ENCODE measurements around the gene PLXNC1.

PLXNC1 gene

GRCh38 chr12:94265539-94265938, 117.2 kb downstream of the PLXNC1 start:
- DNase-seq (ENCODE audit: low read depth) = no peak

- DNase-seq (ENCODE audit: low read depth) = peak; percentile 2
These were observed 117.8 kb downstream of the PLXNC1 start for GRCh38 chr12:94265966-94266745.

DNA sequence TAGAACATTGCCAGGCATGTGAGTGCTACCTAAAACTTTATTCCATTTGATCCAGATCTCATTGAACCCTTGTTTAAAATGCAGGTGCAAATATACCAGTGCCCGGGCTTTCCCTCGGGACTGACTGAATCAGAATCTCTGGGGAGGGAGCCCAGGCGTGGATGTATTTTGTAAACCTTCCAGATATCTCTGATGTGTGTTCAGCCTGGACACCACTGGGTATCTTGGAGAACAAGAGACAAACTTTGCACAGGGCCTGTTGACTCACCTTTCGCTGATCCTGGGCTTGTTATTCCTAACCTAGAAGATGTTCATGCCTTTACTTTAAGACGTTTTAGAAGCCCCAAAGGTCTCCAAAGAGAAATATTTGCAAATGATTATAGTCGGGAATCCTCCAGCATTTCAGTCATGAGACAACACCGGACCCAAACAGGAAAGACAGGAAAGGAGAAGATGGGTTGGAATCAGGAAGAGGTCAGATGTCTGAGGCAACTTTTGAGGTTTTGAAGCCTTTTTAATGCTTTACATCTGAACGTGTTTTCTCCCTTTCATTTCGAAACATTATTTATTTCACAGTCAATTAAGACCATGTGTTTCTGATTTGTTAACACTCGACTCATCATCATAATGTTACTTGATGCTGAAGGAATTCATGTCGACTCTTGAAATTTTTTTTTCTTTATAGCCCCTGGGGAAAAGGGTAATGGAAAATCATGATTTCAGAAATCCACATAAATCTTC, 118.6 kb downstream of the PLXNC1 start:
- DNase-seq (ENCODE audit: low read depth) = peak; percentile 78

- no peak for DNase-seq (ENCODE audit: low read depth)
These were observed 119.1 kb downstream of the PLXNC1 start for GRCh38 chr12:94267537-94267872.

DNA sequence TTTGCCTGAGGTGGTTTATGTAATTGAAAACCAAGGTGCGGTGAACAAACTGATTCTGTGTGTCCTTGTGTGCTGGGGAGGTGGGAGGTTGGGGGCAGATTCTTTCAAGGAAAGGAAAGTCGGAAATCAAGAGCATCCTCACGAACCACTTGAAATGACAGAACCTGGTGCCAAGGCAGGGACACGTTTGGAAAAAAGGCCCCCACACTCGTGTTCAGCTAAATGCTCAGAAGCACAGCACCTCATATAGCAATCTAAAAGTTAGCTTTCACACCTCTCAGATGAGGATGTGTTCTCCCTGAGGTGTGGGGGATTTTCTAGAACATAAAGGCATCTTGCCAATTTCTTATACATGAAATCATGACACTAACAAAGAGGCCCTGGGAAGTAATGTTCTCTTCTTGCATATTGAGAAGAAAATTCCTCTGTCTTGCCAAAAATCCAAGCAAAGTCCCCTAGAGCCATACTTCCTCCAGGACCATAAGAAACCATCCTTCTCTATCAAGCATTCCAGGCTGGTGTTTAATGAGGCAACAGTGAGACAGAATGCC, 119.6 kb downstream of the PLXNC1 start:
- DNase-seq (ENCODE audit: low read depth) = no peak

GRCh38 chr12:94269316-94269999, 121.1 kb downstream of the PLXNC1 start:
- DNase-seq (ENCODE audit: low read depth) = no peak

DNA sequence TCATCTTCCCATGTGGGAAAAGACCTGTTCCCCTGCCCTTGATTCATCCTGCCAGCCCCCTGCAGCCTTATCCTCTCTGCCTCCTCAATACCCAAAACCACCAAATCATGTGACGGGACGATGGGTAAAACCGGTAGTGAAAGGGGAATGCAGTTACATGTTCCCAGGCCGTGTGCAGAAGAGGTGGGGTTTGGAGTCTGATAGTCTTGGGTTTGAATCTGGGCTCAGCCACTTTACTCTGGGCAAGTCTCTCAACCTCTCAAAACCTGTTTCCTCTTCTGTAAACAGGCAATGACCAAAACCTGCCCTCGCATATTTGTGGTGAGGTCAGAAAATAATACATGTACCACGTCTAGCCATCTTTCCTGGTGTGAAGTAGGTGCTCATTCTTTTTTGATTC, 123.0 kb downstream of the PLXNC1 start:
- DNase-seq (ENCODE audit: low read depth) = no peak

DNA sequence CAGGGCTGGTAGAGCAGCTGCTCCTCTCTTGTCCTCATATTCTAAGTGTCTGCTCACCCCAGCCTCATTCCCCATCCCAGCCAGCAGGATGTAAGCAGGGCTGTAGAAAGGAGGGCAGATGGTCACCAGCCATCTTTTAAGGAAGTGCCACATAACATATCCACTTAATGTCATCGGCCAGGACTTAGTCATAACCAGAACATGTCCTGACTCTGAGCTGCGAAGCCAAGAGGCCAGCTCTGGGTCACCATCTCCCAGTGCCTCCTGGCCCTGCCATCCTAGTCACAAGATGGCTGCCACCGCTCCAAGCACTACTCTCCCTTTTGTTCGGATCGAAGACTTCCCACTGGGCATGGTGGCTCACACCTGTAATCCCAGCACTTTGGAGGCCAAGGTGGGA, 123.9 kb downstream of the PLXNC1 start:
- no peak for DNase-seq (ENCODE audit: low read depth)

GRCh38 chr12:94273272-94273671, 124.9 kb downstream of the PLXNC1 start:
- DNase-seq (ENCODE audit: low read depth) = no peak

GRCh38 chr12:94276725-94277124, 128.3 kb downstream of the PLXNC1 start:
- DNase-seq (ENCODE audit: low read depth) = no peak

GRCh38 chr12:94277426-94278000, 129.1 kb downstream of the PLXNC1 start:
- no peak for DNase-seq (ENCODE audit: low read depth)

DNA sequence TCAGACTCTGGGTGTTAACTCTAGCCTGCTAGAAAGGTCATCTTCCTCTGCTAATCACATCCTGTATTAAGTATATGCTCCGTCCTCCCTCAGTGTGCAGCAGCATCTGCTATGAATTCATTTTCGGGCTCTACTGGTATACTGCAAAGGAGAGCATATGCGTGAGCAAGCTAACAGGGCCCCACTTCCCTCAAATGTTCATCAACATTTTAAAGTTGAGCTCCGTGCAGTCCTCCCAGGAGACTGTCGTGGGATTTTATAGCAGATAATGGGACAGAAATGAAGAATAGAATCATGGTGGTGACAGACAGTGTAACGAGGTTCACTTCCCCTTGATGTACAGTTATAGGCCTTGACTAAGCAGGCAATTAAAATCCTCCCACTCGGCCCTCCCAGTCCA, 131.7 kb downstream of the PLXNC1 start:
- DNase-seq (ENCODE audit: low read depth) = no peak

GRCh38 chr12:94282675-94283074, 134.3 kb downstream of the PLXNC1 start:
- no peak for DNase-seq (ENCODE audit: low read depth)

DNA sequence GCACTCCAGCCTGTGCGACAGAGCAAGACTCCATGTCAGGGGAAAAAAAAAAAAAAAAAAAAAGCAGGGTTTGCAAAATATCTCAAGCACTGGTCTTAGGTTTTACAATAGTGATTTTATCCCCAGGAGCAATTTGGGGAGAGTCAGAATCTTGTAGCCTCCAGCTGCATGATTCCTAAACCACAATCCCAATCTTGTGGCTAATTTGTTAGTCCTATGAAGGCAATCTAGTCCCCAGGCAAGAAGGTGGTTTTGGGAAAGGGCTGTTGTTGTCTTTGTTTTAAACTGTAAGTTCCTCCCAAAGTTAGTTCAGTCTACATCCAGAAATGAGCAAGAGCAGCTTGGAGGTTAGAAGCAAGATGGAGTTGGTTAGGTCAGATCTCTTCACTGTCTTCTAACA, 135.7 kb downstream of the PLXNC1 start:
- DNase-seq (ENCODE audit: low read depth) = no peak

GRCh38 chr12:94284859-94285258, 136.5 kb downstream of the PLXNC1 start:
- no peak for DNase-seq (ENCODE audit: low read depth)

DNA sequence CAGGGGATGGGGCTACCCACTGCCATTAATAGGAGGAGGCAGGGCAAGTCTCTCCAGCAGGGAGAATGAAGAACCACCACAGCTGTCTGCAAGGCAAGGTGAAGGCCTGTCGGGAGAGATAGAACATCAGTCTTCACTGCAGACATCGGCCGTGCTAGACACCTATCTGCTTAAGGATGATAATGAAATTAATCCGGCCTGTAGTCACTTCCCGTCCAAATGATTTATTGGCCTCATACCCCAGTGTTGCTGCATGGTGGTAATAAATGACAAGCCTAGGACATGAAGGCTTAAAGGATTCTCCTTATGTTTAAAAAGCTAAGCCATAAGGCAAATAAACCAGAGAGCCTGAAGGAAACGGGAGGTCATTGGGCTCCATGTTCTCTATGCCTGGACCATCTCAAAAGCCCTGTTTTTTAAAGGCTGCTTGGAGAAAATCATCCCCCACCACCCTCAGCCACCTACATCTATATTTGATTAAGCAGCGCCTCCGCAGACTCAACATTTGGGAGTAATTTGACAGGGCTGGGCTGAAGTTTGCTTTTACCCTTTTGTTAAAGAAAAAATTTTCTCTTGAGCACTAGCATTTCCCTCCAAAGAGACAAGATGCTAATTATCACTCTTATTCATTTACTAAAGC, 137.7 kb downstream of the PLXNC1 start:
- no peak for DNase-seq (ENCODE audit: low read depth)

GRCh38 chr12:94286583-94287244, 138.3 kb downstream of the PLXNC1 start:
- DNase-seq (ENCODE audit: low read depth) = no peak

- no peak for DNase-seq (ENCODE audit: low read depth)
These were observed 138.9 kb downstream of the PLXNC1 start for GRCh38 chr12:94287245-94287628.

- peak; percentile 77 for DNase-seq (ENCODE audit: low read depth)
These were observed 141.3 kb downstream of the PLXNC1 start for GRCh38 chr12:94289461-94290312.

DNA sequence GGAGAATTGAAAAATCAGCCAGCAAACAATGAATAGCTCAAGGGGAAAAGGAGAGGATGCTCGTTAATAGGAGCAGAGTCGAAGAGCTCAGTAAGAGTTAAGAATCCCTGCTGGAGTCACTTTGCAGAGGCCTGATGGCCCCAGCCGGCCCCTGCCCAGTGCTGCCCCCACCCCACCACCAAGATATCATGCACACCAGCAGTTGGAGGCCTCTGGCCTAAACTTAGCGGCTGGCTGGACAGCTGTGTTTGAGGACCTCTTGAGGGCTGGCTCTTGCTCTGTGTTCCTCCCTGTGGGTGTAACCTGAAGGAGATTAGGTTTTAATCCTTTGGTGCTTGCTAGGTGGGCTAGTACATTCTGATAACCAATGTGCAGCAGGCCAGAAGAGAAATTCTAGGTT, 142.0 kb downstream of the PLXNC1 start:
- no peak for DNase-seq (ENCODE audit: low read depth)
